HG02943 (cell line): ENCODE measurements around the gene PARD6B.
"Not testable (repeated sequence)": the region's sequence is repeated elsewhere in the genome, so short reads cannot be mapped to it uniquely, and the experiment has no call there.

Source experiments
- ATAC-seq: cut with Tn5 transposase; IDR thresholded peaks from one replicate; pipeline ENCODE4 v1.9.1; 2021; ENCODE audit warnings: mild to moderate bottlenecking, low read depth, moderate library complexity; ENCODE audit not compliant: unreplicated experiment

Gene PARD6B

DNA sequence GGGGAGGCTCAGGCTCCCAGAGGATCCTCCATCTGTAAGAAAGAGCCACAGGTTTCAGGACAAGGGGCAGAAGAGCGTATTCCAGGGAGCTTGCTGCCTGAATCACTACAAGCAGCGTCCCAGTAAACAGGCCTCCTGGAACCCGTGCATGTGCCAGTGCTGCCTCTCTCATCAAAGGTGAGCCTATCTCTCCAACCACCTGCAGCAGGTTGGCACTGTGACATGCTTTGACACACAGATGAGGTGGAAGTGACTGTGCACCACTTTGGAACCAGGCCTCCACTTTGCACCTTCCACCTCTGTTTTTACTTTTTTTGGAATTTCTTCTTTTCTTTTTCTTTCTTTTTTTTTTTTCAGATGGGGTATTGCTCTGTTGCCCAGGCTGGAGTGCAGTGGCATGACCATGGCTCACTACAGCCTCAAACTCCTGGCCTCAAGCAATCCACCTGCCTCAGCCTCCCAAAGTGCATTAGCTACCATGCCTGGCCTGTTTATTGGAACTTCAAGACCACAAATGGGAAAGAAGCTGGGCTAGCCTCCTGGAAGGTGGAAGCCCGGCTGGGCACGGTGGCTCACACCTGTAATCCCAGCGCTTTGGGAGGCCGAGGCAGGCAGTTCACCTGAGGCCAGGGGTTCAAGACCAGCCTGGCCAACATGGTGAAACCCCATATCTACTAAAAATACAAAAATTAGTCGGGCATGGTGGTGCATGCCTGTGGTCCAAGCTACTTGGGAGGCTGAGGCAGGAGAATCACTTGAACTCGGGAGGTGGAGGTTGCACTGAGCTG, 27.5 kb upstream of the PARD6B start:
- ATAC-seq = not testable (repeated sequence)

DNA sequence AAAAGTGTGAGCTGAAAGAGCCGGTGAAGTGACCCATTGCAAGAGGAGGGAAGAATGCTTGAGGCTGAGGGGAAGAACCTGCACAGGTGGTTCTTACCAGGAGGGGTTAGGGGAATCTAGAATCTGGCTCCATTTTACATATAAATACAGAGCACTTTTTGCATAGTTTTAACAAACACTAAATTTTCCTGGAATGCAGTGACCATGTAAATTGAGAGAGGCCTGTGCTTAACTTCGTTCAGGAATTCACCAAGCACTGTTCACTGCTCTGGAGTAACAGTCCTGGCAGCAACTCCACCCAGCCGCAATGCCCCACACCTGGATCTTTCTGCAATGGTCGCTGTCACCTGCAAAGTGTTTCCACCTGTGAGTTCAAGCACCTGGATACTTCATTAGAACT, 26.9 kb upstream of the PARD6B start:
- no peak for ATAC-seq

DNA sequence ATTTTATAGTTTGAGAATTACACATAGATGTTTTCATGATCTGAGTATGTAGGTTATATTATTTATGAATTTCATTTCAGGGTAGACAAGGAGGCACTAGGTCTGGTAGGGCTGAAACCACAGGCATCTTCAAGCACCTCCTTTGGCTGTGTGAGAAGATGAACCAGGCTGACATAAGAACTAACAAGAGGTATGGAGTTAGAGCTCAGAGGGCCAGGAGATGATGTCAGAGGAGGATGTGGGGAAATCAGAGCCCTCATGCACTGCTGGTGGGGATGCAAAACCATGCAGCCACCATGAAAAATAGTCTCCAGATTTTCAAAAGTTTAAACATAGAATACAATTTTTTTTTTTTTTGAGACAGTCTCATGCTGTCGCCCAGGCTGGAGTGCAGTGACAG, 26.4 kb upstream of the PARD6B start:
- no peak for ATAC-seq

DNA sequence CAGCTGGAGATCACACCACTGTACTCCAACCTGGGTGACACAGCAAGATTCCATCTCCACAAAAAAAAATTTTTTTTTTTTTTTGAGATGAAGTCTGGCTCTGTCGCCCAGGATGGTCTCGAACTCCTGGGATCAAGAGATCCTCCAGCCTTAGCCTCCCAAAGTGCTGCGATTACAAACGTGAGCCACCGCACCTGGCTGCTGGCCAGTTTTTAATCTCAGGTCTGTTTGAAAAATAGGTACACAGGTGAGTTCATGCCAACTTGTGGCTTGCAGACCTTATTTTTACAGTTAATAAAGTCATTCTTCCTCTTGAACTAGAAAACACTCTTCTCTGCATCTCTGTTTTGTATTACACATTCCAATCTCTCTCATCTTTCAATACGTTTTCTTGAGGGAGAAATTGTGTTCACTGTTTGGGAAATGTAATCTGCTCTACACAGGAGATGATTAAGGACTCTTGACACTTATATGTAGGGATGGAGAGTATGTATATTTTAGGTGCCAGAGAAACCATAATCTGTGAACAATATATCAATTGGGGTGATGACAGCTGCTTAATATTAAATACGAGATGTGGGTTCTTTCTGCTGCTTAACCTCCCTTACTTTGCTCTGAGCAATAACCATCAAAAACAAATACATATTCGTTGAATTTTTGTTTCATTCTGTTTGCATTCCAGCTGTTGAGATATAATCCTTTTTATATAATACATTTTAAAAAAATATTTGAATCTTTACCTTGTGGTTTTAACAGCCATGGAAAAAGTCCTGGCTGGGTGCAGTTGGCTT, 22.3 kb upstream of the PARD6B start:
- no peak for ATAC-seq

DNA sequence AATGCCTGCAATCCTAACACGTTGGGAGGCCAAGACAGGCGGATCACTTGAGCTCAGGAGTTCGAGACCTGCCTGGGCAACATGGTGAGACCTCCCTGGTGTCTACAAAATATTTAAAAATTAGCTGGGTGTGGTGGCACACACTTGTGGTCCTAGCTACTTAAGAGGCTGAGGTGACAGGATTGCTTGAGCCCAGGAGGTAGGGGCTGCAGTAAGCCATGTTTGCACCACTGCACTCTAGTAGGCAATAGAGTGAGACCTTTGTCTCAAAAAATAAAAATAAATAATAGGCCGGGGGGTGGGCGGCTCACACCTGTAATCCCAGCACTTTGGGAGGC, 21.8 kb upstream of the PARD6B start:
- ATAC-seq = no peak

DNA sequence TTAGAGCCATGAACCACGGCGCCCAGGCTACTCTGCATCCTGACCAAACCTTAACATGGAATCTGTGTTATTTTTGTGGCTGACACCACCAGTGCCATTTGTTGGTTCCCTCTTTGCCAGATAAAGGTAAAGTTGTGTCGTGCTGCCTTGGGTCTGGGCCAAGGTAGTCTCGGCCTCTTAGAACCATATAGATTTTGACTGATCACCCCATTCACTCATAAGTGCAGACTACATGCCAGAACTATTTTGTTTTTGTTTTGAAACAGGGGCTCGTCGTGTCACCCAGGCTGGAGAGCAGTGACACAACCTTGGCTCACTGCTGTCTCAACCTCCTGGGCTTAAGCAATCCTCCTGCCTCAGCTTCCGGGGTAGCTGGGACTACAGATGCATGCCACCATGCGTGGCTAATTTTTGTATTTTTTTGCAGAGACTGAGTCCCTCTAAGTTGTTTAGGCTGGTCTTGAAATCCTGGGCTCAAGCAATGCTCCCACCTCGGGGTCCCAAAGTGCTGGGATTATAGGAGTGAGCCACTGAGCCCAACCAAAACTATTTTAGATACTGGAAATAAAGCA, 20.8 kb upstream of the PARD6B start:
- no peak for ATAC-seq

DNA sequence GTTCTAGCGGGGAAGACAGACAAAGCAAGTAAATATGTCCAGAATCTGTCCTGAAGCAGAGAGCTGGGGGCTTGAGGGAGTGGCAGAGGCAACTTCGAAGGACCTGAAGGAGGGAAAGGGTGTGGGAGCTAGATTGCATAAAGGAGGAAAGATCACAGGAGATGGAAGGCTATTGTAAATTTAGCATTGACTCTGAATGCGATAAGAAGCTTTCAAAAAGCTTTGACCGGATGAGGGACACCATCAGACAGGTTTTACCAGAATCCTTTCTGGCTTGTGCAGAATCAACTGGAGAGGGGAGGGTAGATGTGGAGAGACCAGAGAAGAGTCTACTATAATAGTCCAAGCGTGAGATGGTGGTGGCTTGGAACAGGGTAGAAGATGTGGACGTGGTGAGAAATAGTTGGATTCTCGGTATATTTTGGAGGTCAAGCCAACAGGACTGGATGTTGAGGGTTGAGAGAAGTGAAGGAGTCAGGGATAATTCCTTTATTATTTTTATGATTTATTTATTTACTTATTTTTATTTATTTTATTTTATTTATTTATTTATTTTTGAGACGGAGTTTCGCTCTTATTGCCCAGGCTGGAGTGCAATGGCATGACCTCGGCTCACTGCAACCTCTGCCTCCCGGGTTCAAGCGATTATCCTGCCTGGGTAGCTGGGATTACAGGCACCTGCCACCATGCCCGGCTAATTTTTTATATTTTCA, 20.1 kb upstream of the PARD6B start:
- ATAC-seq = no peak

DNA sequence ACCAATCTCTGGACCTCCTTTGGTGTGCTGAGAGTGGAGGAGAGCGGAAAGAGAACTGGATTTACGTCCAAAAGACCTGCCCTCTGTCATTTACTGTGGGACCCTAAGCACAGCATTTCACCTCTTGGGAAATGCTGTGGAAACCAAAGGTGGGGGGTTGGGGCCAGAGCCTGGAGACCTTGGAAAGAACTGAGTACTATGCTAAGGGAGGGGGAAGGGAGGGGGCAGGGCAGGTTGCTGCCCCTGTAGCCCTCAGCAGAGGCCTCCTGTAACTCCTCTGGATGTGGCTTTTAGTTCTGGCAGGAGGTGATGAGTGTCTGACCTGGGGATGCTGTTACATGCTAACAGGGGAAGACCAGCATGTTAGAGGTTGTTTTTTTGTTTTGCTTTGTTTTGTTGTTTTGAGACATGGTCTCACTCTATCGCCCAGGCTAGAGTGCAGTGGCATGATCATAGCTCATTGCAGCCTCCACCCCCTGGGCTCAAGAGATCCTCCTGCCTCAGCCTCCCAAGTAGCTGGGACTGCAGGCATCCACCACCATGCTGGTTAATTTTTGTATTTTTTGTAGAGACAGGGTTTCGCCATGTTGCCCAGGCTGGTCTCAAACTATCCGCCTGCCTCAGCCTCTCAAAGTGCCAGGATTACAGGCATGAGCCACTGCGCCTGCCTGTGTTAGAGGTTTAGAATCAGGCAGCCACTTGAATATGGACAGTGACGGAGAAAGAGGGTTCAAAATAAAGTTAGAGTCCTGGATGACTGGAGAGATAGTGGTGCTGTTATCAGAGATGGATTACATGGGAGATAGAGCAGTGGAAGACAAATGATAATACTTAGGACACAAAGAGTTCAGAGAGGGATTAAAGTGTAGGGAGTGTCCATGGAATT, 18.4 kb upstream of the PARD6B start:
- ATAC-seq = no peak

DNA sequence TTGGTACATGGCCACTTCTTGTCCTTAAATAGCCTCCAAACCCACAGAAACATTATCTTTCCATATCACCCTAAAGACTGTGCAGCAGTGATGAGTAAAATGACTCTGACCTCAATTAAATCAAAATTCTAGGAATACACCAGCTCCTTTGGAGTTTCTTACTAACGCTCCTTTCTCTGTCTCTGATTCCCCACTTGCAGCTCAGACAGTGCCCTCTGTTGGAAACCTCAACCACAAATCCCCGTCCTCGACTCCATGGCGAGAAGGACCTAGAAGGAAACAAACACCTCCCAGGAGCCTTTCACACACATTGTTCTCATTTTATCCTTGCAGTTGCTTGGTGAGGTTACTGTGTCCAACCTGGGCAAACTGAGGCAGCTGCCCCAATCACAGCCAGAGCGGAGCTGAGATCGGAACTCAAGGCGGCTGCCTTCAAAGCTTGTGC, 17.7 kb upstream of the PARD6B start:
- no peak for ATAC-seq

DNA sequence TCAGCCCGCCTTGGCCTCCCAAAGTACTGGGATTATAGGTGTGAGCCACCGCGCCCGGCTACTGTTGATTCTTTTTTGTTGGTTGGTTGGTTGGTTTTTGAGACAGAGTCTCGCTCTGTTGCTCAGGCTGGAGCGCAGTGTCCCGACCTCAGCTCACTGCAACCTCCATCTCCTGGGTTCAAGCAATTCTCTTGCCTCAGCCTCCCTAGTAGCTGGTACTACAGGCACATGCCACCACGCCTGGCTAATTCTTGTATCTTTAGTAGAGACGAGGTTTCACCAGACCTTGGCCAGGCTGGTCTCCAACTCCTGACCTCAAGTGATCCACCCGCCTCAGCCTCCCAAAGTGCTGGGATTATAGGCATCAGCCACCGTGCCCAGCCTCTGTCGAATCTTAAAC, 17.0 kb upstream of the PARD6B start:
- not testable (repeated sequence) for ATAC-seq

DNA sequence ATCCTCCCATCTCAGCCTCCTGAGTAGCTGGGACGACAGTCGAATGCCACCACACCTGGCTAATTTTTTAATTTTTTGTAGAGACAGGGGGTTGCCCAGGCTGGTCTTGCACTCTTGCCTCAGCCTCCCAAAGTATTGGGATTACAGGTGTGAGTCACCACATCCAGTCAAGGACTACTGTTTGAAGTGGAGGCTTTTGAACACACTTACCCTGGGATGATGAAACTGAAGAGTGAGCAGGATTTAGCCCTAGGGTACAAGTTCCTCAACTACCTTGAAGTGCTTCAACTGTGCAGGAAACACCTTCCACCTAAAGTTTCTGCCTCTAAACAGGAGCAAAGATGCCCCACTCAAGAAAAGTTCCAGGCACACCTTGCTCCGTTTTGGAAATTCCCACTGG, 15.7 kb upstream of the PARD6B start:
- no peak for ATAC-seq

DNA sequence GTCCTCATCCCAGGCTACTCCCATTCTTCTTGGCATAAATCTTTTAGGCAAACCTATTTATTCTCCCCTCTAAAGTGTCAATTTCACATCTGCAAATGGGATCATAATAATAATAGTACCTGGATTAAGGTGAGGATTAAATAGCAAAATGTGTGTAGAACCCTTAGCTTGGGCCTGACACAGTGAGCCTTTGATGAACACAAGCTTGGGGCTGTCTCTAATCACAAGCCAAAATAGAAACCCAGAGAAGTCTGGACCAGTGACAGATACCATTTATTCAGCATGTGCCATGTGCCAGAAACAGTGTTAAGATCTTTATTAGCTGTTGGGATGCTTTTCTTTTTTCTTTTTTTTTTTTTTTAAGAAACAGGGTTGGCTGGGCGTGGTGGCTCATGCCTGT, 14.9 kb upstream of the PARD6B start:
- ATAC-seq = no peak

DNA sequence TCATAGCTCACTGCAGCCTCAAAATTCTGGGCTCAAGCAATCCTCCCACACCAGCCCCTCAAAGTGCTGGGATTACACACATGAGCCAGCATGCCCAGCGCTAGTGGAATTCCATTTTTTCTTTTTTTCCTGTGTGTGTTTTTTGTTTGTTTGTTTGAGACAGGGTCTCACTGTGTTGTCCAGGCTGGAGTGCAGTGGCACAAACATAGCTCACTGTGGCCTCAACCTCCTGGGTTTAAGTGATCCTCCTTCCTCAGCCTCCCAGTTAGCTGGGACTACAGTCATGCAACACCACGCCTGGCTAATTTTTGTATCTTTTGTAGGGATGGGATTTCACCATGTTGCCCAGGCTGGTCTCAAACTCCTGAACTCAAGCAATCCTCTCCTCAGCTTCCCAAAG, 14.1 kb upstream of the PARD6B start:
- ATAC-seq = no peak

DNA sequence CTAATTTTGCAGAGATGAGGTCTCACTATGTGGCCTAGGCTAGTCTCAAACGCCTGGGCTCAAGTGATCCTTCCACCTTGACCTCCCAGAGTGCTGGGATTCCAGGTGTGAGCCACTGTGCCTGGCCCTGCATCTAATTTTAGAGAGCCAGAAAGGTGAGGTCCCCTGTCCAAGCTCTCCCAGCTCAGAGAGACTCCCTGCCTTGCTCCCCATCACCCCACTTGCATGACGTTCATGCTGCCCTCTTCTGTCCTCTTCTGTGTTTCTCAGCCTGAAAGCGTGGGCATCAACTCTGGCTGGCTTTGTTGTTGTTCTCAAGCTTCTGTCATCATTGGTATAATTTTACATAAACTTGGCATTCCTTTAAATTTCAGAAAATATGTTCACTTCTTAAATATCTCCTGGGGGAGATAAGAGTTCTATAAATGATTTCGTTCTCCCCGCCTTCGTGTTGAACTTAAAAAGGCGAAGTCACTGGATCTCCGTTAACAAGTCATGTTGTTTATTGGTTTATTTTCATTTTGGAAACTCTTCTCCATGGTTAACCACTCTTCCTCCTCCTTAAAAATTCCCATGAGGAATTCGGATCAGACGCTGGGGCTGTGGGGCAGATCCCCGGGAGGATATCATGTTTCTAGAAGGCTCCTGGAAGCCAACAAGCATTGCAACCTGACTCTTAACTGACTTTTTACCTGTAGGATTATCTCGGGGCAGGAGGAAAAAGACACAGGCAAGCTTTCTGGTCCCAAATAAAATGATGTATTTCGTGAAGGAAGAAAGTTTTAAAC, 13.2 kb upstream of the PARD6B start:
- no peak for ATAC-seq

DNA sequence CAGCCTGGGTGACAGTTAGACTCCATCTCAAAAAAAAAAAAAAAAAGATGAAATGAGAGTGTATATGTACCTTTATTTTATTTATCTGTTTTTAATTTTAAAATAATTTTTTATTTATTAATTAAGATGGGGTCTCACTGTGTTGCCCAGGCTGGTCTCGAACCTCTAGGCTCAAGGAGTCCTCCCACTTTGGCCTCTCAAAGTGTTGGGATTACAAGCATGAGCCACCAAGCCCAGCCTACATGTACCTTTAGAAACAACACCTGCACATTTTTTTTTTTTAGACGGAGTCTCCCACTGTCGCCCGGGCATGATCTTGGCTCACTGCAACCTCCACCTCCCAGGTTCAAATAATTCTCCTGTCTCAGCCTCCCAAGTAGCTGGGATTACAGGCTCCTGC, 12.1 kb upstream of the PARD6B start:
- no peak for ATAC-seq

DNA sequence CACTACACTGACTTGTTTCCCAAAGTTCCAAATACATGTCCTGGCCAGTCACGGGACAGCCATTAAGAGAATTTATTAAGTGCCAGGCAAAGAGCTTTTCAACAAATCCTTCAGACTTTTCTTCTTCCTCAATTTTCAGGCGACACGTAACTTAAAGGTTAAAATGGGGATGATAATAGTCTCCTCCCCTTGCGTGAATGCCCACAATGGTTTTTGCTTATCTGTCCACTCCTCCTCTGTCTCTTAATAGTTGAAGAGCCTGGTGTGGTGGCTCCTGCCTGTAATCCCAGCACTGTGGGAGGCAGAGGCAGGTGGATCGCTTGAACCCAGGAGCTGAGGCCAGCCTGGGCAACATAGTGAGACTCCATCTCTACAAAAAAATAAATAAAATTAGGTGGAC, 11.4 kb upstream of the PARD6B start:
- ATAC-seq = no peak

DNA sequence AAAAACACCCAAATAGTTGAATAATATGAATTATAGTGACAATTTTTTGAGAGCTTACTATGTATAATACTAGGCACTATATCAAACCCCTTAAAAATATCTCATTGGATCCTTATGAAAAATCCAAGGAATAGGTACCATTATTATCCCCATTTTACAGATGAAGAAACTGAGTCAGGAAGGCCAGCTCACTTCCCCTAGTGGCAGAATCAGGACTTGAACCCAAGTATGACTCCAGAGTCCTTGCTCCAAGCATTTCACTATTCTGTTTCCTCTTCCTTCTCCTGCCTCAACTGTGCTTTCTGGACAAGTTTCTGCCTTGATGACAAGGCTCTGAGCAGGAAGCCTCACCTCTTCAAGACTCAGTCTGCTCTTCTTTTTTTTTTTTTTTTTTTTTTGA, 10.8 kb upstream of the PARD6B start:
- no peak for ATAC-seq

DNA sequence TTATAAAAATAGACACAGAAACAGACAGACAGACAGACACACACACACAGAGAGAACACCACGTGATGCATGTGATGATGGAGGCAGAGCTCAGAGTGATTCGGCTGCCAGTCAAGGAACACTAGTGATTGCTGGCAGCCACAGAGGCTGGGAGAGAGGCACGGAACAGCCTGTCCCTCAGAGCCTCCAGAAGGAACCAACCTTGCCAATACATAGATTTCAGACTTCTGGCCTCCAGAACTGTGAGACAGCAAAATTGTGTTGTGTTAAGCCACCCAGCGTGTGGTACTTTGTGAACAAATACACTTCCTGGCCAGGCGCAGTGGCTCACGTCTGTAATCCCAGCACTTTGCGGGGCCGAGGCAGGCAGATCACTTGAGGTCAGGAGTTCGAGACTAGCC, 9.5 kb upstream of the PARD6B start:
- ATAC-seq = no peak

DNA sequence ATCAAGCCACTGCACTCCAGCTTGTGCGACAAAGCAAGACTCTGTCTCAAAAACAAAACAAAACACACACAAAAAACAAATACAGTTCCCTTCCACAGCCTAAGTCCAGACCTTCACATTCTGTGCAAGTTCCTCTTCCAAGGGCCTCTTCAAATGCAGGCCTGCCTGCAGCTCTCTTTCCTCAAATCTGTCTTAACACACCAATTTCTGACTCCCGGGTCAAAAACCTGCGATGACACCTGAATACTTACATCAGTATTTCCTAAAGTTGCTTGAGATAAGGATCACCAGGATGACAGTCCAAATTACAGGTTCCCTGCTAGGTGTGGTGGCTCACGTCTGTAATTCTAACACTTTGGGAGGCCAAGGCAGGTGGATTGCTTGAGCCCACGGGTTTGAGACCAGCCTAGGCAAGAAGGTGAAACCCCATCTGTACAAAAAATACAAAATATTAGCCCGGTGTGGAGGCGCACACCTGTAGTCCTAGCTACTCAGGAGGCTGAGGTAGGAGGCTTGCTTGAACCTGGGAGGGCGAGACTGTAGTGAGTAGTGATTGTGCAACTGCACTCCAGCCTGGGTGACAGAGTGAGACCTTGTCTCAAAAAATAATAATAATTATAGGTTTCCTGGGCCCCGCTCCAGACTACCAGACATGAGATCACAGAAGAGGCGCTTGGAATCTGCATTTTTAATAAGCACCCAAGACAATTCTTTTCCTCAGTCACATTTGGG, 8.8 kb upstream of the PARD6B start:
- no peak for ATAC-seq
